Measurements from ENCODE around the gene TOPAZ1. TPM values are rescaled to one million over a fixed set of nuclear protein-coding genes. Genes with fewer than 3 reads are reported as not detected.

The TOPAZ1 gene
- total RNA-seq, 1 experiment from 2014 or later, result not detected

DNA sequence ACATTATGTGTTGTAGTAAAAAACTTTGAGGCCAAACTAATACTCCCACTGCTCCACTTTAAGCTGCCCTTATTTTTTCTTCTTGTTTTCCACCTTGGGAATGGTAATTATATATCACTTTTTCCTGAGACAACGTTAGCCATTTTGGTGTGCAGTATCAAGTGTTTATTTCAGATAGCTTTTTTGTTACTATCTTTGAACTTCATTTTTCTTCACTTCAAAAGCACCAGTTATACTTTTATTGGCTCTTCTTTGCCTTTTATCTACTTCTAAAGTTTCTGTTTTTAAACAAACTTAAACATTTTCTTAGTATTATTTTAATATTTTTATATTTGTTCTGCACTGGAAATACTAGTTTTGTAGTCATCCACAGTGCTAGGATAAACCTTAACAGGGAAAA, 6.5 kb downstream of the TOPAZ1 start:
- H2AFZ ChIP-seq (ENCODE audit: low read length), result no peak overlapping the region
- no peak for DNase-seq
- H3K18ac ChIP-seq (ENCODE audit: insufficient read length, low read depth, low read length), result no peak overlapping the region
- no peak overlapping the region for H2AK5ac ChIP-seq (ENCODE audit: insufficient read length, low read length)
- no peak overlapping the region for H3T11ph ChIP-seq (ENCODE audit: low read length)
- no peak overlapping the region for H3K14ac ChIP-seq (ENCODE audit: insufficient read depth, low read length)
- Mint-ChIP-seq H3K4me3 (no peak overlapping the region), H3K27me3 (ENCODE audit: low read depth) (peaks cover 1% of the 10 kb centered on the region; the same call in 1 of the 2 replicates), H3K9me3 (peaks cover 12 to 17% of the 10 kb centered on the region in 2 experiments), H3K36me3 (ENCODE audit: insufficient read depth in 1 of 3, low read depth in 3 of 3) (peaks cover 5 to 10% (median 5%) of the 10 kb centered on the region in 3 experiments), H3K27ac (no peak overlapping the region), H3K4me1 (peaks cover 0 to 5% of the 10 kb centered on the region in 2 experiments; a peak in 1 of 4 replicates)
- H3K56ac ChIP-seq (ENCODE audit: insufficient read length, low read depth, low read length), result no peak overlapping the region
- H2BK5ac ChIP-seq (ENCODE audit: insufficient read length, low read length), result no peak overlapping the region
- H3K9me3 ChIP-seq (ENCODE audit: control insufficient read depth, low read depth, low read length), result no peaks in the 10 kb centered on the region
- H2BK12ac ChIP-seq (ENCODE audit: insufficient read length, low read depth, low read length), result no peak overlapping the region
- TF ChIP-seq, protein P1, sequence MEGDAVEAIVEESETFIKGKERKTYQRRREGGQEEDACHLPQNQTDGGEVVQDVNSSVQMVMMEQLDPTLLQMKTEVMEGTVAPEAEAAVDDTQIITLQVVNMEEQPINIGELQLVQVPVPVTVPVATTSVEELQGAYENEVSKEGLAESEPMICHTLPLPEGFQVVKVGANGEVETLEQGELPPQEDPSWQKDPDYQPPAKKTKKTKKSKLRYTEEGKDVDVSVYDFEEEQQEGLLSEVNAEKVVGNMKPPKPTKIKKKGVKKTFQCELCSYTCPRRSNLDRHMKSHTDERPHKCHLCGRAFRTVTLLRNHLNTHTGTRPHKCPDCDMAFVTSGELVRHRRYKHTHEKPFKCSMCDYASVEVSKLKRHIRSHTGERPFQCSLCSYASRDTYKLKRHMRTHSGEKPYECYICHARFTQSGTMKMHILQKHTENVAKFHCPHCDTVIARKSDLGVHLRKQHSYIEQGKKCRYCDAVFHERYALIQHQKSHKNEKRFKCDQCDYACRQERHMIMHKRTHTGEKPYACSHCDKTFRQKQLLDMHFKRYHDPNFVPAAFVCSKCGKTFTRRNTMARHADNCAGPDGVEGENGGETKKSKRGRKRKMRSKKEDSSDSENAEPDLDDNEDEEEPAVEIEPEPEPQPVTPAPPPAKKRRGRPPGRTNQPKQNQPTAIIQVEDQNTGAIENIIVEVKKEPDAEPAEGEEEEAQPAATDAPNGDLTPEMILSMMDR (conservative IDR thresholded peaks at IDR 0.05), result no peak
- no peak overlapping the region for H3K4ac ChIP-seq (ENCODE audit: low read depth, low read length)
- H2BK20ac ChIP-seq (ENCODE audit: low read depth, low read length, poor library complexity, severe bottlenecking), result no peak overlapping the region
- no peaks in the 10 kb centered on the region for H3K23me2 ChIP-seq (ENCODE audit: insufficient read length, low read depth, low read length, poor library complexity, severe bottlenecking)
- no peaks in the 10 kb centered on the region for H3K79me1 ChIP-seq (ENCODE audit: insufficient read depth, low read depth, low read length, poor library complexity, severe bottlenecking)
- H3K27me3 ChIP-seq (ENCODE audit: insufficient read depth, low read length), result no peaks in the 10 kb centered on the region
- no CpG with 5 or more reads among the region's 1 CpG for WGBS (ENCODE audit: extremely low coverage, insufficient read length, low lambda C conversion rate)
- H4K91ac ChIP-seq (ENCODE audit: insufficient read length, low read depth, low read length), result no peak overlapping the region
- no peak overlapping the region for H2BK120ac ChIP-seq (ENCODE audit: low read depth, low read length, poor library complexity, severe bottlenecking)
- no peak overlapping the region for H4K8ac ChIP-seq (replicated peaks; ENCODE audit: insufficient read length, low read depth, low read length)
- H3K4me2 ChIP-seq (ENCODE audit: insufficient read depth, insufficient read length, low read length), result no peak overlapping the region
- H3K23ac ChIP-seq (ENCODE audit: insufficient read length, low read depth, low read length), result no peak overlapping the region
- no peak overlapping the region for H4K5ac ChIP-seq (ENCODE audit: insufficient read length, low read depth, low read length)
- no peak overlapping the region for H3K9ac ChIP-seq (ENCODE audit: extremely low read depth, insufficient read length, low read length)
- H4K20me1 ChIP-seq (ENCODE audit: control insufficient read depth, insufficient read depth, insufficient read length), result no peaks in the 10 kb centered on the region
- H3K79me2 ChIP-seq (ENCODE audit: insufficient read depth, low read length), result no peaks in the 10 kb centered on the region
- H2BK15ac ChIP-seq (ENCODE audit: low read depth, low read length), result no peak overlapping the region
- H3K4me1 ChIP-seq (ENCODE audit: insufficient read depth, low read length), result no peaks in the 10 kb centered on the region
- H3K27ac ChIP-seq (ENCODE audit: insufficient read length, low read depth, low read length), result no peak overlapping the region
